ENCODE measurements around the gene C5orf63. TPM values are rescaled to one million over a fixed set of nuclear protein-coding genes. Genes with fewer than 3 reads are reported as not detected.
"Not testable (repeated sequence)": the region's sequence is repeated elsewhere in the genome, so short reads cannot be mapped to it uniquely, and the experiment has no call there.

C5orf63 gene
- total RNA-seq, 1 donor from 2014 or later = 11.8 TPM

DNA sequence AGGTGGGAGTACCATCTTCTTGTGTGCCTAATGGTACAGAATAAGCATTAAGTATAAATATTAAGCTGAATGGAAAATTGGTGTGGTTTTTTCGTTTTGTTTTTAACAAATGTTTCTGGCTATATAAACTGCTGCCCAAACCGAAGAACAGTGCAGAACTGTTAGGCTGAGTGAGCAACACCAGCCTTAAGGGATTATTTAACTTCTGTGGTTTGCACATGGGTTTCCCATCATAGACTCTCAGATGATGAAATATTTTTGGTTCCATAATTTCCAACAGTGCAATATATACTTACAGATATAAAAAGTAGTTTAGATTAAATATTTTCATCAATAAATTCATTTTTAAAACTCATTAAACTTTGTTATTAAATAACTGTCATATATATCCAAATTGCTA, 16.4 kb downstream of the C5orf63 start:
- TF ChIP-seq, protein P1, sequence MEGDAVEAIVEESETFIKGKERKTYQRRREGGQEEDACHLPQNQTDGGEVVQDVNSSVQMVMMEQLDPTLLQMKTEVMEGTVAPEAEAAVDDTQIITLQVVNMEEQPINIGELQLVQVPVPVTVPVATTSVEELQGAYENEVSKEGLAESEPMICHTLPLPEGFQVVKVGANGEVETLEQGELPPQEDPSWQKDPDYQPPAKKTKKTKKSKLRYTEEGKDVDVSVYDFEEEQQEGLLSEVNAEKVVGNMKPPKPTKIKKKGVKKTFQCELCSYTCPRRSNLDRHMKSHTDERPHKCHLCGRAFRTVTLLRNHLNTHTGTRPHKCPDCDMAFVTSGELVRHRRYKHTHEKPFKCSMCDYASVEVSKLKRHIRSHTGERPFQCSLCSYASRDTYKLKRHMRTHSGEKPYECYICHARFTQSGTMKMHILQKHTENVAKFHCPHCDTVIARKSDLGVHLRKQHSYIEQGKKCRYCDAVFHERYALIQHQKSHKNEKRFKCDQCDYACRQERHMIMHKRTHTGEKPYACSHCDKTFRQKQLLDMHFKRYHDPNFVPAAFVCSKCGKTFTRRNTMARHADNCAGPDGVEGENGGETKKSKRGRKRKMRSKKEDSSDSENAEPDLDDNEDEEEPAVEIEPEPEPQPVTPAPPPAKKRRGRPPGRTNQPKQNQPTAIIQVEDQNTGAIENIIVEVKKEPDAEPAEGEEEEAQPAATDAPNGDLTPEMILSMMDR (IDR thresholded peaks at IDR 0.05; ENCODE audit: partially characterized antibody, unreplicated experiment) = no peak
- no peak overlapping the region for H3K27ac Mint-ChIP-seq (ENCODE audit: unreplicated experiment)

DNA sequence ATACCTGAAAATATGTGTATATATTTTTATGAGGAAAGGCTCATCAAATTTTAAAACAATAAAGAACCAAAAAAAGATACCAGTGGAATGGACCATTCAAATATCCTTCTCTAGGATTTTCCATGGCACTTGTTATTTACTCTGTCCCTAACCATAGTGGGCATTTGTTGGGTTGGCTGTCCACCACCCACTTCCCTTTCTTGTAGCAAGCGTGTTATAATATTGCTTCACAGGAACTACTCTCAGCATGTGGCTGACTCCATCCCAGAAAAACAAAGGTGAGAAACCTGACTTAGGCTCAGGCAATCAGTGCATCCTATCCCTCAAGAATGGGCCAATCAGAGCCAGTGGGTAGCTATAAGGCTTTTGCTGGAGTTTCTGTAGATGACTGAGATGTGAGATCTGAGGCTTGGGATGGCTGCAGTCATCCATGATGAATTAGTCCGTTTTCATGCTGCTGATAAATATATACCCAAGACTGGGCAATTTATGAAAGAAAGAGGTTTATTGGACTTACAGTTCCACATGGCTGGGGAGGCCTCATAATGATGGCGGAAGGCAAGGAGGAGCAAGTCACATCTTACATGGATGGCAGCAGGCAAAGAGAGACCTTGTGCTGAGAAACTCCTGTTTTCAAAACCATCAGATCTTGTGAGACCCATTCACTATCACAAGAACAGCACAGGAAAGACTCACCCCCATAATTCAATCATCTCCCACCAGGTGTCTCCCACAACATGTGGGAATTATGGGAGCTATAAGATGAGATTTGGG, 17.2 kb downstream of the C5orf63 start:
- Mint-ChIP-seq H3K9me3 (ENCODE audit: unreplicated experiment) (no peaks in the 10 kb centered on the region), H3K36me3 (ENCODE audit: unreplicated experiment) (peaks cover 7% of the 10 kb centered on the region), H3K27ac (ENCODE audit: unreplicated experiment) (no peak overlapping the region), H3K27me3 (ENCODE audit: unreplicated experiment) (no peaks in the 10 kb centered on the region), H3K4me1 (ENCODE audit: low read depth, unreplicated experiment) (no peaks in the 10 kb centered on the region), H3K4me3 (ENCODE audit: unreplicated experiment) (no peak overlapping the region)
- TF ChIP-seq, protein P1 (IDR thresholded peaks at IDR 0.05; ENCODE audit: partially characterized antibody, unreplicated experiment) = no peak
- DNase-seq = no peak

More for the DNA sequence above, 16.4 kb downstream of the C5orf63 start:
- H3K9me3 Mint-ChIP-seq (ENCODE audit: unreplicated experiment) = no peaks in the 10 kb centered on the region
- no peaks in the 10 kb centered on the region for H3K4me1 Mint-ChIP-seq (ENCODE audit: low read depth, unreplicated experiment)
- H3K27me3 Mint-ChIP-seq (ENCODE audit: unreplicated experiment) = no peaks in the 10 kb centered on the region
- H3K4me3 Mint-ChIP-seq (ENCODE audit: unreplicated experiment) = no peak overlapping the region
- DNase-seq = no peak
- peaks cover 7% of the 10 kb centered on the region for H3K36me3 Mint-ChIP-seq (ENCODE audit: unreplicated experiment)

DNA sequence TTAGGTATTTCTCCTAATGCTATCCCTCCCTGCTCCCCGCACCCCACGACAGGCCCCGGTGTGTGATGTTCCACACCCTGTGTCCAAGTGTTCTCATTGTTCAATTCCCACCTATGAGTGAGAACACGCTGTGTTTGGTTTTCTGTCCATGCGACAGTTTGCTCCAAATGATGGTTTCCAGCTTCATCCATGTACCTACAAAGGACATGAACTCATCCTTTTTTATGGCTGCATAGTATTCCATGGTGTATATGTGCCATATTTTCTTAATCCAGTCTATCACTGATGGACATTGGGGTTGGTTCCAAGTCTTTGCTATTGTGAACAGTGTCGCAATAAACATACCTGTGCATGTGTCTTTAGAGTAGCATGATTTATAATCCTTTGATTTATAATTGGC, 19.8 kb downstream of the C5orf63 start:
- H3K4me3 Mint-ChIP-seq (ENCODE audit: unreplicated experiment); H3K4me1 Mint-ChIP-seq (ENCODE audit: low read depth, unreplicated experiment); H3K36me3 Mint-ChIP-seq (ENCODE audit: unreplicated experiment); H3K27ac Mint-ChIP-seq (ENCODE audit: unreplicated experiment); H3K27me3 Mint-ChIP-seq (ENCODE audit: unreplicated experiment); H3K9me3 Mint-ChIP-seq (ENCODE audit: unreplicated experiment); DNase-seq: not testable (repeated sequence)

DNA sequence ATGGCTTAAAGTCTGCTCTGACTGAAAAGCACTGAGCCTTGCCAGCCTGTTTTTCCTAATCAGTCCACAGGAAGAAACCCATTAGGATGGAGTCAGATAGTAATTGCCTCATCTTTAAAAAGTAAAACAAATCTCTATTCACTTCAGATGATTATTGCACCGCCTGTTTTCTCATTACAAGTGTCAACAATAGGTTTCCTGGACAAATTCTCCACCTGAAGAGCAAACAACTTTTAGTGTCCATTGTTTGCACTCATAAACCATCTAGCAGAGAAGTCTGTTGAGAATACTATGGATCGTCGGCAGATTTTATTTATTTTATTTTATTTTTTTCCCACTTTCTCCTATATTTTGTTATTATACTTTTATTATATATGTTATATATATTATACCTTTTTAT, 20.3 kb downstream of the C5orf63 start:
- TF ChIP-seq, protein P1 (IDR thresholded peaks at IDR 0.05; ENCODE audit: partially characterized antibody, unreplicated experiment) = no peak
- no peak overlapping the region for H3K4me3 Mint-ChIP-seq (ENCODE audit: unreplicated experiment)
- DNase-seq = no peak
- H3K9me3 Mint-ChIP-seq (ENCODE audit: unreplicated experiment) = no peaks in the 10 kb centered on the region
- no peak overlapping the region for H3K27ac Mint-ChIP-seq (ENCODE audit: unreplicated experiment)
- peaks cover 7% of the 10 kb centered on the region for H3K36me3 Mint-ChIP-seq (ENCODE audit: unreplicated experiment)
- no peaks in the 10 kb centered on the region for H3K27me3 Mint-ChIP-seq (ENCODE audit: unreplicated experiment)
- H3K4me1 Mint-ChIP-seq (ENCODE audit: low read depth, unreplicated experiment) = no peaks in the 10 kb centered on the region

DNA sequence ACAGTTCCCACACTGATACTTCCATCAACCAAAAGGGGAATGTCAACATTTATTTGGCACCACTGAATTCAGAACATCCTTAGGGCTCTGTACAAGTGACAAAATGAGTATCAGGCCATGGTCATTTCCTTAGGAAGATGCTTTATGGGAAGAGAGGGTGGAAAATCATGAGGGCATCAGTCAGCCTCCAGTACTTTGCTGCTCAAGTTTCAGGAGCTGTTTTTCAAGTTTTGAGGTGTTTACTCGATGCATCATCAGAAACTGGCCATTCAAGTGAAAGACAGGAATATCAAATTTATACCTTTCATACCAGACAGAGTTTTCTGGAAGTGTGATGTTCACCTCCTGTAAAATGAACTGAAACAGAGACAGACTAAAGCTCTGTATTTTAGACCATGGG, 21.7 kb downstream of the C5orf63 start:
- Mint-ChIP-seq H3K4me1 (ENCODE audit: low read depth, unreplicated experiment) (no peaks in the 10 kb centered on the region), H3K9me3 (ENCODE audit: unreplicated experiment) (no peaks in the 10 kb centered on the region), H3K36me3 (ENCODE audit: unreplicated experiment) (peaks cover 7% of the 10 kb centered on the region), H3K27me3 (ENCODE audit: unreplicated experiment) (peaks cover 1% of the 10 kb centered on the region), H3K4me3 (ENCODE audit: unreplicated experiment) (no peak overlapping the region), H3K27ac (ENCODE audit: unreplicated experiment) (no peak overlapping the region)
- TF ChIP-seq, protein P1 (IDR thresholded peaks at IDR 0.05; ENCODE audit: partially characterized antibody, unreplicated experiment) = no peak
- no peak for DNase-seq
